Measurements from ENCODE around the gene MYBPHL. TPM values are rescaled to one million over a fixed set of nuclear protein-coding genes. Genes with fewer than 3 reads are reported as not detected.

MYBPHL gene
- total RNA-seq, 1 experiment from 2014 or later = not detected

DNA sequence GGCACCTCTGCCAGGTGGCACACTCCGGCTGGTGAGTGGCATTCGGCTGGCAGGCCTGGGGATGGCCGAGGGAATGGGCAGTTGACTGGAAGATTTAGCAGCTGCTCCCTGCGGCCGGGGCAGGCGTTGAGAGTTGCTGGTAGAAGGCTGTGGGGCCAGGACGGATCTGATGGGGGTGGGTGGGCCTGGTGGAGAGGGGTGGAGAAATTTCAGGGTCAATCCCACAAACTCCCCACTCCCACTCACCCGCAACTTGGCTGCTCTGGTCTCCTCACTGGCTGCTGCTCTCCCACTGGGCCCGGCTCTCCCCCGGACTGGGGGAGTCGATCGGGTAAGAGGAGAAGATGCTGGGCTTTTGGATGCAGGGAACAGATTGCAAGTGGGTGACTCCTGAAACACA, 25.9 kb downstream of the MYBPHL start:
- H3F3A ChIP-seq (ENCODE audit: low read length, unreplicated experiment) = peaks cover 1% of the 10 kb centered on the region
- CTCF ChIA-PET = no interaction called here
- no peak overlapping the region for H2AFZ ChIP-seq (ENCODE audit: low read length)
- H3K4me3 ChIP-seq (ENCODE audit: low read length) = no peak overlapping the region
- H3K4me1 ChIP-seq (ENCODE audit: insufficient read depth, low read length) = peaks cover 46% of the 10 kb centered on the region
- peaks cover 11% of the 10 kb centered on the region for H3K36me3 ChIP-seq (ENCODE audit: low read depth, low read length)
- no TSS peak for BruUV-seq (replicated peaks)
- no peak overlapping the region for H3K9ac ChIP-seq (ENCODE audit: low read length)
- H3K9me2 ChIP-seq (replicated peaks; ENCODE audit: low read length) = no peaks in the 10 kb centered on the region
- no peak overlapping the region for H3K27ac ChIP-seq (ENCODE audit: low read length)
- TF ChIP-seq CTCF (conservative IDR thresholded peaks at IDR 0.05; ENCODE audit: low read depth, low read length) = no peak
- no peak for ATAC-seq
- POLR2A ChIA-PET (ENCODE audit: unreplicated experiment) = no interaction called here
- H3K4me2 ChIP-seq (ENCODE audit: low read length) = peak overlapping the region; percentile 89; the same call in 1 of the 2 replicates
- intact Hi-C loops (cut with micrococcal nuclease) = no loop called here
- no peaks in the 10 kb centered on the region for H3K9me3 ChIP-seq (ENCODE audit: low read length)
- peaks cover 35% of the 10 kb centered on the region for H3K79me2 ChIP-seq (ENCODE audit: low read length)
- no peaks in the 10 kb centered on the region for H4K20me1 ChIP-seq (ENCODE audit: low read length)
- no peaks in the 10 kb centered on the region for H3K27me3 ChIP-seq (ENCODE audit: low read length)
- DNase-seq = no peak

DNA sequence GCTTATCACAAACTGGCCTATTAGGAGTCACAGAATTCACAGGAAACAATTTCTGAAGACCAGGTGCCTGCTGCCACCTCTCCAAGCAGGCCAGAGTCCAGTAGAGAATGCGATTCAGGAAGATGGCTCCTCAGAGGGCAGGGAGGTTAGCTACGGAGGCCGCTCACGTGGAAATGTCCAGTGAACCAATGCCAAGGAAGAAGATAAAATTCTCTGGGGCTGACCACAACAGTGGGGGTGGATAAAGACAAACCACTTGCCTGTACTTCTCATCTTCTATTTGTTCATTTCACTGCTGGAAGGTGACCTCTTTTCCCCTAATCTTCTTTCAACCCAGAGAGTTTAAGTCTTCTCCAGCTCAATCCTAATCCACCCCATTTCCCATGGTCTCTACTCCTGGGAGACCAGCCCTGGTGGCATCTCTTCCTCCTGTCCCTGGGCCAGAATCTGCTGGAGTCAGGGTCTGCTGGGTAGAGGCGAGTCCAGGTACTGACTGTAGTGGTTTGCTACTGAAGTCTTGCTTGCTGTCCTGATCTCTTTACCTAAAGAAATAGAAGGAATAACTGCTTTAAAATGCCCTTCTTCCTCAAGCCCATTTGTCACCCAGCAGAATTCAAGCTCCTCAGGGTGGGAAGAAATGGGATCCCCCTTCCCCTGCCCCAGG, 27.1 kb downstream of the MYBPHL start:
- intact Hi-C loops (cut with micrococcal nuclease) = no loop called here
- ATAC-seq (no peak), DNase-seq (no peak)
- Histone ChIP-seq H3K27ac (ENCODE audit: low read length) (no peak overlapping the region), H4K20me1 (ENCODE audit: low read length) (no peaks in the 10 kb centered on the region), H3F3A (ENCODE audit: low read length, unreplicated experiment) (peaks cover 10% of the 10 kb centered on the region), H3K36me3 (ENCODE audit: low read depth, low read length) (peaks cover 11% of the 10 kb centered on the region), H3K4me1 (ENCODE audit: insufficient read depth, low read length) (peaks cover 56% of the 10 kb centered on the region), H3K27me3 (ENCODE audit: low read length) (no peaks in the 10 kb centered on the region), H3K9me2 (replicated peaks; ENCODE audit: low read length) (no peaks in the 10 kb centered on the region), H3K79me2 (ENCODE audit: low read length) (peaks cover 35% of the 10 kb centered on the region), H3K9me3 (ENCODE audit: low read length) (no peaks in the 10 kb centered on the region), H3K4me3 (ENCODE audit: low read length) (no peak overlapping the region), H3K4me2 (ENCODE audit: low read length) (no peak overlapping the region), H2AFZ (ENCODE audit: low read length) (no peak overlapping the region), H3K9ac (ENCODE audit: low read length) (no peak overlapping the region)
- TF ChIP-seq EZH2 (IDR thresholded peaks at IDR 0.05; ENCODE audit: low read length, unreplicated experiment) (no peak), EZH2phosphoT487 (IDR thresholded peaks at IDR 0.05; ENCODE audit: borderline replicate concordance, low read length) (no peak), CTCF (conservative IDR thresholded peaks at IDR 0.05; ENCODE audit: low read depth, low read length) (no peak)
- BruUV-seq (replicated peaks) = no TSS peak
- CTCF ChIA-PET = no interaction called here
- POLR2A ChIA-PET (ENCODE audit: unreplicated experiment) = no interaction called here

GRCh38 chr1:109277434-109278204, 29.2 kb downstream of the MYBPHL start:
- H3K9me3 ChIP-seq (ENCODE audit: low read length) = no peaks in the 10 kb centered on the region

More at GRCh38 chr1:109277434-109278204, 29.2 kb downstream of the MYBPHL start:
- Histone ChIP-seq H3K27me3 (ENCODE audit: low read length) (no peaks in the 10 kb centered on the region), H3K4me1 (ENCODE audit: insufficient read depth, low read length) (peaks cover 68% of the 10 kb centered on the region), H3K36me3 (ENCODE audit: low read depth, low read length) (peaks cover 11% of the 10 kb centered on the region), H3K4me3 (ENCODE audit: low read length) (no peak overlapping the region), H3K9me2 (replicated peaks; ENCODE audit: low read length) (no peaks in the 10 kb centered on the region), H3K79me2 (ENCODE audit: low read length) (peaks cover 31% of the 10 kb centered on the region), H2AFZ (ENCODE audit: low read length) (no peak overlapping the region), H3K9ac (ENCODE audit: low read length) (no peak overlapping the region), H3F3A (ENCODE audit: low read length, unreplicated experiment) (peaks cover 10% of the 10 kb centered on the region), H3K4me2 (ENCODE audit: low read length) (no peak overlapping the region), H4K20me1 (ENCODE audit: low read length) (no peaks in the 10 kb centered on the region), H3K27ac (ENCODE audit: low read length) (peak overlapping the region; percentile 95)
- DNase-seq = peak; percentile 70
- peak; percentile 3; the same call in 1 of the 2 replicates for ATAC-seq
- BruUV-seq (replicated peaks) = no TSS peak
- intact Hi-C loops (cut with micrococcal nuclease) = loop anchor here (1.0 kb wide), 1 partner anchor 122 kb away; no protein-coding TSS in a partner anchor
- ChIA-PET CTCF (interaction anchor here (0.6 kb wide), 1 partner anchor 121 kb away, joined by 6 read pairs; no protein-coding TSS in a partner anchor), POLR2A (ENCODE audit: unreplicated experiment) (no interaction called here)
- TF ChIP-seq EZH2 (IDR thresholded peaks at IDR 0.05; ENCODE audit: low read length, unreplicated experiment) (no peak), CTCF (conservative IDR thresholded peaks at IDR 0.05; ENCODE audit: low read depth, low read length) (peak; percentile 81)

All from PC-3 (cell line).